Central memory CD8-positive, alpha-beta T cell (primary cell): Measurements from ENCODE around the gene TRMT11.
A peak's percentile ranks its signal among the peaks of the same experiment; 100 is the strongest.

Source experiments
- ATAC-seq: fragments of 150-1000 bp; cut with Tn5 transposase; replicated peaks from 2 replicates; pipeline ENCODE4 v1.10.0; 2022; ENCODE audit warnings: mild to moderate bottlenecking, moderate FRiP score, moderate number of reproducible peaks; ENCODE audit not compliant: poor library complexity, severe bottlenecking; ENCODE audit errors: extremely low read depth
- DNase-seq, 2 donors: peaks; one replicate each; pipeline ENCODE4 v3.0.0; 2021; ENCODE audit warnings: low spot score in 2 of 2
- H3K27ac Mint-ChIP-seq: one replicate; pipeline ENCODE4 v1.8.0; 2022; ENCODE audit warnings: low read depth, mild to moderate bottlenecking, moderate library complexity, mixed read lengths
- H3K27me3 Mint-ChIP-seq: one replicate; pipeline ENCODE4 v1.8.0; 2022; ENCODE audit warnings: mixed read lengths
- H3K36me3 Mint-ChIP-seq: one replicate; pipeline ENCODE4 v1.8.0; 2022; ENCODE audit warnings: mild to moderate bottlenecking, moderate library complexity, mixed read lengths; ENCODE audit not compliant: insufficient read depth
- H3K4me1 Mint-ChIP-seq: one replicate; pipeline ENCODE4 v1.8.0; 2022; ENCODE audit warnings: mixed read lengths
- H3K4me3 Mint-ChIP-seq: one replicate; pipeline ENCODE4 v1.8.0; 2022; ENCODE audit warnings: mild to moderate bottlenecking, moderate library complexity, mixed read lengths
- H3K9me3 Mint-ChIP-seq: one replicate; pipeline ENCODE4 v1.8.0; 2022; ENCODE audit warnings: mixed read lengths

Gene TRMT11

DNA sequence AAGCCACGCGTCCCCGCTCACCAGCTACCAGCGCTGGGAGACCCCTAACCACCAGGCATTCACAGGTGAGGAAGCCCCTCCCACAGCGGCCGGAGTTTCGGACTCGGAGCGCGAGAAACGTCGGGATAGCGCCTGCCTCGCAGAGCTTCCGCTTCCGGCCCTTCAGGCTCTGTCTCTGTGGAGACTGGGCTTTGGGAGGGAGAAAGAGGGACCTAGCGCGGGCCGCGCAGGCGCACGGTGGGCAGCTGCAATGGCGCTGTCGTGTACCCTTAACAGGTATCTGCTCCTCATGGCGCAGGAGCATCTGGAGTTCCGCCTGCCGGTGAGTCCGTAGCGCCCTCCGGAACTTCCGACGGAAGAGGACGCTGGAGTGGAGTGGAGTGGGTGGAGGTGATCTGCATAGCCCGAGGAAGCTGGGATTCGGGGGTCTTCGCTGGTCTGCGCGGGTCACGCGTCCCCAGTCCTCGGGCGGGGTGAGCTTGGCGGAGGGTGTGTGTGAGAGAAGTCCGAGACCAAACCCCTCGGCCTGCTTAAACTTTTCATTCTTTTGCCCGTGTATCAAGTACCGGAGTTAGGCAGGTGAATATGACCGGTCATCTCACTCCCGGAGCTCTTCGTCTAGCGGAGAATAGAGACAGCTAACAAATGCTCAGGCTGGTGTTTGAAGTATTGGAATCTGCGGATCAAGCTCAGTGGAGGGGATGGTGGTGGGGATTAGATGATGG, at the start of gene TRMT11:
TRMT11 (plus strand) TSS at position 240 of the 725 bp plus-strand sequence; CDS start at position 251, 11 bp downstream.
- Mint-ChIP-seq H3K36me3 (peaks cover 2% of the 10 kb centered on the region), H3K4me1 (no peaks in the 10 kb centered on the region), H3K27ac (no peak within 1 kb of the TSS), H3K9me3 (no peaks in the 10 kb centered on the region), H3K4me3 (no peak within 1 kb of the TSS), H3K27me3 (no peaks in the 10 kb centered on the region)
- ATAC-seq (peak; percentile 89), DNase-seq (peak; percentile 52 to 54)

- Mint-ChIP-seq H3K27ac (no peak overlapping the region), H3K27me3 (peaks cover 28% of the 10 kb centered on the region), H3K36me3 (no peaks in the 10 kb centered on the region), H3K9me3 (no peaks in the 10 kb centered on the region), H3K4me1 (no peaks in the 10 kb centered on the region), H3K4me3 (no peak overlapping the region)
- no peak for ATAC-seq
- DNase-seq: no peak
Observed at GRCh38 chr6:125939026-125939425, 47.3 kb upstream of the TRMT11 start.

DNA sequence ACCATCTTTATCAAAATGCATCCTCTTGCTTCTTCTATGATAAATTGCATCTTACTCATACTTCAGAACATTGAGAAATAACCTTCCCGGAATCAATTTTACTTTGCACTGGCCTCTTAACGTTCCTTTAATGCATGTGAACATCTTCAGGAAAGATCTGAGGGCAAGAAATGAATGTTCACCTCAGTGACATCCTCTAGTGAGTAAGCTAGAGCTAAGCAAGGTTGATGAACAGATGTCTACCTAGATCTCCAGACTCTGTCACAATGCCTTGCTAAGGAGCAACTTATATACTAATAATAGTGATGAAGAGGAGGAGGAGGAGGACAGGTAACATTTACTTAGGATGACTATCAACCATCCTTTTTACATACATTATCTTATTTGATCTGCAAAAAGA, 46.5 kb upstream of the TRMT11 start:
- Mint-ChIP-seq H3K4me3 (no peak overlapping the region), H3K4me1 (no peaks in the 10 kb centered on the region), H3K9me3 (no peaks in the 10 kb centered on the region), H3K36me3 (no peaks in the 10 kb centered on the region), H3K27me3 (peaks cover 28% of the 10 kb centered on the region), H3K27ac (no peak overlapping the region)
- DNase-seq (no peak), ATAC-seq (no peak)

GRCh38 chr6:125940247-125941041, 45.9 kb upstream of the TRMT11 start:
- Mint-ChIP-seq H3K27me3 (peaks cover 28% of the 10 kb centered on the region), H3K36me3 (no peaks in the 10 kb centered on the region)
- no peak for DNase-seq

GRCh38 chr6:125942672-125943527, 43.4 kb upstream of the TRMT11 start:
- H3K36me3 Mint-ChIP-seq: no peaks in the 10 kb centered on the region
- no peaks in the 10 kb centered on the region for H3K4me1 Mint-ChIP-seq
- DNase-seq (no peak), ATAC-seq (no peak)
- no peak overlapping the region for H3K4me3 Mint-ChIP-seq
- H3K27me3 Mint-ChIP-seq: peaks cover 28% of the 10 kb centered on the region
- H3K9me3 Mint-ChIP-seq: no peaks in the 10 kb centered on the region
- H3K27ac Mint-ChIP-seq: no peak overlapping the region

More at GRCh38 chr6:125940247-125941041, 45.9 kb upstream of the TRMT11 start:
- H3K9me3 Mint-ChIP-seq: no peaks in the 10 kb centered on the region
- no peaks in the 10 kb centered on the region for H3K4me1 Mint-ChIP-seq
- no peak for ATAC-seq
- H3K27ac Mint-ChIP-seq: no peak overlapping the region
- H3K4me3 Mint-ChIP-seq: no peak overlapping the region

- no peaks in the 10 kb centered on the region for H3K9me3 Mint-ChIP-seq
- no peaks in the 10 kb centered on the region for H3K36me3 Mint-ChIP-seq
- no peak overlapping the region for H3K27ac Mint-ChIP-seq
- no peak for ATAC-seq
- DNase-seq: no peak
- no peak overlapping the region for H3K4me3 Mint-ChIP-seq
- H3K4me1 Mint-ChIP-seq: no peaks in the 10 kb centered on the region
- peaks cover 28% of the 10 kb centered on the region for H3K27me3 Mint-ChIP-seq
Observed at GRCh38 chr6:125943528-125944433, 42.6 kb upstream of the TRMT11 start.

GRCh38 chr6:125944434-125944816, 41.9 kb upstream of the TRMT11 start:
- ATAC-seq (no peak), DNase-seq (no peak)
- Mint-ChIP-seq H3K27me3 (peaks cover 23% of the 10 kb centered on the region), H3K4me3 (no peak overlapping the region), H3K9me3 (no peaks in the 10 kb centered on the region), H3K4me1 (no peaks in the 10 kb centered on the region), H3K36me3 (no peaks in the 10 kb centered on the region), H3K27ac (no peak overlapping the region)

DNA sequence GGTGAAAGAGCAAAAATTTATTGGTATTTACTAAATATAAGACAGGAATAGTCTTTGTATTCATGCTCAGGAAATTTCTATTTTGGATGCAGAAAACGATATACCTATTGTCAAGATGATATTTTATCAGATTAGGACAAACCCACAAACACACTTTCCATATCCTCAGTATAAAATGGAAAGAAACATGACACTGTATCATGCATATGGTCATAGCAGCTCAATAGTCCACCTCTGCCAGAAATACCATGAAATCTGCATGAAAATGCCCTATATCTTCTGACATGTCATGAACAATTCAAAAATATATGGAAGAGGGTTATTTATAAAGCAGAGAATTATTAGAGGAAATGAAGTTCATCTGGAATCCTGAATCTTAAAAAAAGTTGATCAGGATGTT, 41.4 kb upstream of the TRMT11 start:
- no peaks in the 10 kb centered on the region for H3K9me3 Mint-ChIP-seq
- no peaks in the 10 kb centered on the region for H3K4me1 Mint-ChIP-seq
- no peak overlapping the region for H3K4me3 Mint-ChIP-seq
- DNase-seq (no peak), ATAC-seq (no peak)
- peaks cover 19% of the 10 kb centered on the region for H3K27me3 Mint-ChIP-seq
- H3K27ac Mint-ChIP-seq: no peak overlapping the region
- H3K36me3 Mint-ChIP-seq: no peaks in the 10 kb centered on the region

DNA sequence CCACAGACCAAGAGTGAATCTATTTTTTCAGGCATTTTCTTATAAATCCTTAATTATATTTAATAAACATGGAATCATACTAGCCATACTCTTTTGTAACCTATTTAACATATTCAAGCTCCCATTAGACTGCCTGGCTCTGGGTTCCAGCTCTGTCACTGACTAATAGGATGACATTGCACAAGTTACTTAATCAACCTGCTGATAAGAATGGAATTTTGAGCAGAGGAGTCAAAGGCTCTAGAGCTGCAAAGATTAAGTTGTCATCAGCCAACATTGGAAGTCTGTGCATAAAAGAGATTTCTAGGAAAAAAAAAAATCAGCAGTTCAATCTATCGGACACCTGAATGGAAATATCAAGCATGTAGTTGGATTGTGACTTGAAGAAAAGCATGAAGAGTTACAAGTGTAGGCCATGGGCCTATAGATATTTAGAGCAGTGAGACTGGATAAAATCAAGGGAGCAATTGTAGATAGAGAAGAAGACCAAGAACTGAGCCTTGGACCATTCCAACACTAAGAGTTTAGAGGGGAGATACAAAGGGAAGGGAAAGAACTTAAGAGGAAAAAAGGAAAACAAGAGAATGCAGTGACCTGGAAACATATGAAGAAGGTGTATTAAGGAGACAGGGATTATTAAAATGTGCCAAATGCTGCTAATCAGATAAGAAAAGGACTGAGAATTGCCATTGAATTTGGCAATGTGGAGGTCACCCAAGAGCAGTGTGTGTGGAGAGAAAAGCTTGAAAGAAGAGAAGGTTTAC, 40.8 kb upstream of the TRMT11 start:
- H3K36me3 Mint-ChIP-seq: no peaks in the 10 kb centered on the region
- ATAC-seq (no peak), DNase-seq (no peak)
- peaks cover 12% of the 10 kb centered on the region for H3K27me3 Mint-ChIP-seq
- no peaks in the 10 kb centered on the region for H3K9me3 Mint-ChIP-seq
- no peaks in the 10 kb centered on the region for H3K4me1 Mint-ChIP-seq
- no peak overlapping the region for H3K27ac Mint-ChIP-seq
- no peak overlapping the region for H3K4me3 Mint-ChIP-seq

DNA sequence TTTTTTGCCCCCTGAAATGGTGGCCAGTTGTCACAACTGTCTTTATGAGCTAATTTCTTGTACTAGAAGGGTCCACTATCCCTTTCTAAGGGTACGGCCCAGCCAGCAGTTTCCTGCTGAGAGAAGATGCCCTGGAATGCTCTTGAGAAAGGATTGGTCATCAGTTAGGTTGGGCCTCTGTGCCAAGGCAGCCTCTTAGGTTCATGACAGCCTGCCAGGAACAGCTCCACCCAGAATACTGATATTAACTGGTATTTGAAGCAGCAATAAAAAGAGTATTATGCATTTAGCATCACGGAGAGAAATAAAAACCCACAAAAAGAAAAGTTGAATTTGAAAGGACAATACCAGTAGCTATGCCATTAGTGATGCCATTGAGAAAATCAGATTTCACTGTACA, 38.7 kb upstream of the TRMT11 start:
- H3K9me3 Mint-ChIP-seq: no peaks in the 10 kb centered on the region
- no peaks in the 10 kb centered on the region for H3K4me1 Mint-ChIP-seq
- H3K27ac Mint-ChIP-seq: no peak overlapping the region
- H3K36me3 Mint-ChIP-seq: no peaks in the 10 kb centered on the region
- DNase-seq: no peak
- H3K4me3 Mint-ChIP-seq: no peak overlapping the region
- H3K27me3 Mint-ChIP-seq: peaks cover 10% of the 10 kb centered on the region
- ATAC-seq: no peak

- Mint-ChIP-seq H3K9me3 (no peaks in the 10 kb centered on the region), H3K4me3 (no peak overlapping the region), H3K27me3 (peaks cover 12% of the 10 kb centered on the region), H3K27ac (no peak overlapping the region), H3K36me3 (no peaks in the 10 kb centered on the region), H3K4me1 (no peaks in the 10 kb centered on the region)
- DNase-seq (no peak), ATAC-seq (no peak)
Observed at GRCh38 chr6:125948455-125948854, 37.9 kb upstream of the TRMT11 start.
